ENCODE data around the gene PLCD3. TPM values are rescaled to one million over a fixed set of nuclear protein-coding genes. Genes with fewer than 3 reads are reported as not detected.

Gene PLCD3
- total RNA-seq, 5 donors from 2014 or later (not counting 1 experiment from before 2014, with no cell fraction given), result 3.1 to 9.9 (median 4.8) TPM

DNA sequence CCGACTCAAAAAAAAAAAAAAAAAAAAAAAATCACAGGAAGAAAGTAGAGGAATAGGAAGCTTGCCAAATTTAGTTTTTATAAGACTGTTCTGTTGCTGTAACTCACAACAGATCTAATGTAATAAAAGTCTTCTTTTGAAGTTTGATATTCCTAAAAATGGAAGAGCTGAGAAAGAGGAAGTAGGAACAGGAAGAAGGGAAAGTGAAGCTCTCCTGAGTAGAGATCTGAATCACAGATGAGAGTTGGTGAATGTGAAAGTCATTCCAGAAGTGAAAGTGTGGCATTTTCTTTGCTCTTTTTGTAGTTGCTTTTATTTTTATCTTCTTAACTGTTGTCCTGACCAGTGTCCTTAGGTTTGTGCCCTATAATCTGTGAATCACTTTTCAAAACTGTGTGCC lies 69.1 kb downstream of the PLCD3 start:
- Mint-ChIP-seq H3K27ac (peak overlapping the region in 1 of 2 donors; percentile 63), H3K4me1 (peaks cover 43 to 77% (median 70%) of the 10 kb centered on the region in 3 donors), H3K9me3 (no peaks in the 10 kb centered on the region), H3K27me3 (no peaks in the 10 kb centered on the region), H3K4me3 (peak overlapping the region in 2 of 3 donors; percentile 39 to 85), H3K36me3 (peaks cover 7% of the 10 kb centered on the region)
- Histone ChIP-seq H3K4me3 (ENCODE audit: control insufficient read depth in 1 of 2, extremely low read depth in 1 of 2, low read length in 1 of 2) (no peak overlapping the region), H3K4me1 (ENCODE audit: control insufficient read depth in 1 of 2, extremely low read depth in 1 of 2, insufficient read depth in 2 of 2, low read length in 2 of 2) (peaks cover 14 to 44% of the 10 kb centered on the region in 2 experiments), H3K27ac (ENCODE audit: low read length) (no peak overlapping the region), H3K9me3 (no peaks in the 10 kb centered on the region), H3K36me3 (ENCODE audit: control insufficient read depth in 2 of 2, extremely low read depth in 1 of 2, insufficient read depth in 1 of 2, low read length in 1 of 2) (peaks cover 2 to 10% of the 10 kb centered on the region in 2 donors), H3K27me3 (replicated peaks in 1 of 2; ENCODE audit: control insufficient read depth in 2 of 2, extremely low read depth in 1 of 2, insufficient read depth in 2 of 2, low read length in 1 of 2) (peaks cover 0 to 3% of the 10 kb centered on the region in 2 experiments)
- DNase-seq, result no peak
- no peak for ATAC-seq (replicated peaks in 1 of 4)
- WGBS (ENCODE audit: insufficient coverage), result no CpG with 5 or more reads among the region's 1 CpG
- ChIA-PET CTCF (interaction anchor here (0.7 to 1.6 kb wide), 2 partner anchors 72 to 86 kb away, joined by 4 to 8 read pairs; partner anchors contain the start of gene ACBD4 (in 1 of the 2)), POLR2A (interaction anchor here in 1 of 2 donors (0.6 kb wide), 1 partner anchor 186 kb away, joined by 3 read pairs; no protein-coding TSS in a partner anchor)

DNA sequence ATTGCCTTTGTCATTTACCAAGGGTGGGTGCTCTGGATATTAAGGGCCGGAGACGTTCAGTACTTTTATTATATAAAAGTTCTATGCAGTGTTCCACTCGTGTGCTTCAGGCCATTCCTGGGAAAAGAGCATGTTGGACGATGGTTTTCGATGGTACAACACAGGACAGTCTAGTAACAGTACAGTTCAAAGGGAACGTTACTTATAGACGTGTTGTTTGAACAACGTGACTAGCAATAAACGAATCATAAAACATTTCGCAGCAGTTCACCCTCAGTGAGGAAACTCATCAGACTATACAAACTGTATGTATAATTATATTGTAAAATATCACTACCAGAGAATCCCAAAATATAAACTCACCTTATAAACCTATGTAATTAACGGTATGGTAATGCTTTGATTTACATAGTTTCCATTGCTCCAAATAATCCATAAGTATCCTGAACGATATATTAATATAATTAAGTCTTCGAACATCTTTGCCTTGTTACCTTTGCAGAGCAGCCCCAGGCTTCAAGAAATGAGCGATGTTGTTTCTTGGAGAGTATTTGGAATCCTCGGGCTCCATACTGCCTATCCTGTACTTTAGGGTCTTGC lies 70.6 kb downstream of the PLCD3 start:
- Histone ChIP-seq H3K4me1 (ENCODE audit: control insufficient read depth in 1 of 2, extremely low read depth in 1 of 2, insufficient read depth in 2 of 2, low read length in 2 of 2) (peaks cover 14 to 42% of the 10 kb centered on the region in 2 experiments), H3K9me3 (no peaks in the 10 kb centered on the region), H3K27ac (ENCODE audit: low read length) (peak overlapping the region; percentile 81), H3K36me3 (ENCODE audit: control insufficient read depth in 2 of 2, extremely low read depth in 1 of 2, insufficient read depth in 1 of 2, low read length in 1 of 2) (peaks cover 2 to 7% of the 10 kb centered on the region in 2 donors), H3K27me3 (replicated peaks in 1 of 2; ENCODE audit: control insufficient read depth in 2 of 2, extremely low read depth in 1 of 2, insufficient read depth in 2 of 2, low read length in 1 of 2) (peaks cover 0 to 3% of the 10 kb centered on the region in 2 experiments), H3K4me3 (ENCODE audit: control insufficient read depth in 1 of 2, extremely low read depth in 1 of 2, low read length in 1 of 2) (peak overlapping the region; percentile 93 to 98)
- no peak for ATAC-seq (replicated peaks in 1 of 4)
- DNase-seq, result no peak
- H3K27ac Mint-ChIP-seq, result peak overlapping the region; percentile 100
- H3K36me3 Mint-ChIP-seq, result no peaks in the 10 kb centered on the region
- no peaks in the 10 kb centered on the region for H3K27me3 Mint-ChIP-seq
- no peaks in the 10 kb centered on the region for H3K9me3 Mint-ChIP-seq
- 80% methylated on average over 1 of the region's 15 CpGs for WGBS (ENCODE audit: insufficient coverage)
- ChIA-PET CTCF (interaction anchor here in 1 of 2 donors (0.6 to 1.3 kb wide), 4 partner anchors 39 to 90 kb away, joined by 3 to 12 read pairs (median 5); partner anchors contain the start of gene ACBD4), POLR2A (interaction anchor here in 1 of 2 donors (1.0 to 1.3 kb wide), 2 partner anchors 87 to 894 kb away, joined by 3 to 5 read pairs; partner anchors contain the start of gene HEXIM1)
- peak overlapping the region; percentile 85 to 100 (median 97) for H3K4me3 Mint-ChIP-seq
- H3K4me1 Mint-ChIP-seq, result peaks cover 33 to 64% (median 57%) of the 10 kb centered on the region in 3 donors

DNA sequence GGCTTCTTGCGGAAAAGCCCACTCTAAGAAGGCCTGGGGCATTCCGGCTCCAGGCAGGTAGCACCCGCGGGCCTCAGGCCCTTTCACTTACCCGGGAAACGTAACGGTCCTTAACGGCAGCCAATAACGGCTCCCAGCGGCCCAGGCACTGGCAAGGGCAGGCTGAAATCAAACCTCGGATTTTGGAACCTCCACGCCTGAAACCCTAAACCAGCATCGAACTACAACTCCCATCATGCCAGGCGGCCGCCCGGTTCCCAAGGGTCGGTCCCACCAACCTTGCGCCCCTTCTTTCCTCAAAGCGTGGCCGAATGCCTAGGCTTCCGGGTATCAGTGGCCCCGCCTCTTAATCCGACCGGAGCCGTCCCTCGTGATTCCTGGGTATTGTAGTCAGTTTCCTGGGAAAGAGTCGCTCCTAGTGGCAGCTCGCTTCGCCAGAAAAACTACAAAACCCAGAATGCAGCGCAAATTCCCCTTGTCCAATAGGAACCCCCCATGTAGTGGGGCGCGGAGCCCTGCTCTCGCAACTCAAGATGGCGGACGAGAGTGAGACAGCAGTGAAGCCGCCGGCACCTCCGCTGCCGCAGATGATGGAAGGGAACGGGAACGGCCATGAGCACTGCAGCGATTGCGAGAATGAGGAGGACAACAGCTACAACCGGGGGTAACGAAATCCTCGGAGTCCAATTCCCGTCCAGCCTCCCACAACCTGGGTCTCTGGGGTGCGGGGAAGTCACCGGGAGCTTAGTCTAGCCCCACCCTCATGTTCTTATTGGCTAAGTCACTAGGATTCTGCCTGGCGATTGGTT lies 71.3 kb downstream of the PLCD3 start, which contains the start of gene NMT1:
TSS of gene NMT1 (plus strand) at position 521 of the 809 bp plus-strand sequence. CDS start at position 534, 13 bp downstream.
- Mint-ChIP-seq H3K27me3 (no peaks in the 10 kb centered on the region), H3K4me3 (peak within 1 kb of the TSS; percentile 85 to 100 (median 97)), H3K9me3 (no peaks in the 10 kb centered on the region), H3K36me3 (no peaks in the 10 kb centered on the region), H3K27ac (peak within 1 kb of the TSS; percentile 100), H3K4me1 (peaks cover 33 to 62% (median 57%) of the 10 kb centered on the region in 3 donors)
- peaks cover under 1 to 6% of the 10 kb centered on the region in 2 donors for H3K36me3 ChIP-seq (ENCODE audit: control insufficient read depth in 2 of 2, extremely low read depth in 1 of 2, insufficient read depth in 1 of 2, low read length in 1 of 2)
- ChIA-PET POLR2A (interaction anchor here in 1 of 2 donors (0.6 to 1.3 kb wide), 3 partner anchors 15 to 894 kb away, joined by 3 to 7 read pairs (median 5); partner anchors contain the start of gene HEXIM1), CTCF (interaction anchor here in 1 of 2 donors (0.6 to 1.3 kb wide), 4 partner anchors 38 to 90 kb away, joined by 3 to 12 read pairs (median 5); partner anchors contain the start of gene ACBD4)
- H3K27me3 ChIP-seq (replicated peaks in 1 of 2; ENCODE audit: control insufficient read depth in 2 of 2, extremely low read depth in 1 of 2, insufficient read depth in 2 of 2, low read length in 1 of 2), result peaks cover 0 to 3% of the 10 kb centered on the region in 2 experiments
- 0% methylated on average over 32 of the region's 50 CpGs for WGBS (ENCODE audit: insufficient coverage)
- ATAC-seq (replicated peaks in 1 of 4), result peak; percentile 88 to 94 (median 92)
- H3K4me1 ChIP-seq (ENCODE audit: control insufficient read depth in 1 of 2, extremely low read depth in 1 of 2, insufficient read depth in 2 of 2, low read length in 2 of 2), result peaks cover 14 to 41% of the 10 kb centered on the region in 2 experiments
- peak; percentile 86 to 98 (median 93) for DNase-seq
- H3K9me3 ChIP-seq, result no peaks in the 10 kb centered on the region
- peak within 1 kb of the TSS; percentile 93 to 98 for H3K4me3 ChIP-seq (ENCODE audit: control insufficient read depth in 1 of 2, extremely low read depth in 1 of 2, low read length in 1 of 2)
- H3K27ac ChIP-seq (ENCODE audit: low read length), result peak within 1 kb of the TSS; percentile 81

DNA sequence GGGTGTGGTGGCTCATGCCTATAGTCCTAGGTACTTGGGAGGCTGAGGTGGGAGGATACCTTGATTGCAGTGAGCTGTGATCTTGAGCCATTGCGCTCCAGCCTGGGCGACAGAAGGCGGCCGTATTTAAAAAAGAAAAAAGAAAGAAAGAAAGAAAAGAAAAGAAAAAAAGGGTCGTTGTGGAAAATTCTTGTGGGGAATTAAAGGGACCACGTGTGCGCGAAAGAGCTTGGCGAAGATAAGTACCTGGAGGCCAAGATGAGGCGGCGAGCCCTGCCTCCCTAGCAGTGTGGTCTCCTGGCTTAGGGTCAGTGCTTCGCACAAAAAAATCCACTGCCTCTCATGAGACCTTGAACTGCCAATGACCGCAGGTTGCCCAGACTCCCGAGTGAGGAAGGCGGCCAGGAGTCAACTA lies 71.9 kb downstream of the PLCD3 start:
- H3K4me3 ChIP-seq (ENCODE audit: control insufficient read depth in 1 of 2, extremely low read depth in 1 of 2, low read length in 1 of 2), result peak overlapping the region; percentile 93 to 98
- H3K4me3 Mint-ChIP-seq, result peak overlapping the region; percentile 85 to 100 (median 97)

More for the DNA sequence above, 71.9 kb downstream of the PLCD3 start:
- ChIA-PET CTCF (interaction anchor here in 1 of 2 donors (1.3 kb wide), 2 partner anchors 75 to 91 kb away, joined by 6 to 12 read pairs; partner anchors contain the start of gene ACBD4), POLR2A (interaction anchor here in 1 of 2 donors (0.5 to 1.3 kb wide), 4 partner anchors 14 to 893 kb away, joined by 3 to 7 read pairs (median 4); partner anchors contain the start of gene HEXIM1)
- Mint-ChIP-seq H3K27ac (peak overlapping the region; percentile 100), H3K9me3 (no peaks in the 10 kb centered on the region), H3K27me3 (no peaks in the 10 kb centered on the region), H3K4me1 (peaks cover 37 to 61% (median 55%) of the 10 kb centered on the region in 3 donors), H3K36me3 (no peaks in the 10 kb centered on the region)
- H3K36me3 ChIP-seq (ENCODE audit: control insufficient read depth in 2 of 2, extremely low read depth in 1 of 2, insufficient read depth in 1 of 2, low read length in 1 of 2), result peaks cover 2 to 10% of the 10 kb centered on the region in 2 donors
- peak overlapping the region; percentile 81 for H3K27ac ChIP-seq (ENCODE audit: low read length)
- ATAC-seq (replicated peaks in 1 of 4) (no peak), DNase-seq (no peak)
- H3K9me3 ChIP-seq, result no peaks in the 10 kb centered on the region
- peaks cover 0 to 3% of the 10 kb centered on the region in 2 experiments for H3K27me3 ChIP-seq (replicated peaks in 1 of 2; ENCODE audit: control insufficient read depth in 2 of 2, extremely low read depth in 1 of 2, insufficient read depth in 2 of 2, low read length in 1 of 2)
- peaks cover 14 to 42% of the 10 kb centered on the region in 2 experiments for H3K4me1 ChIP-seq (ENCODE audit: control insufficient read depth in 1 of 2, extremely low read depth in 1 of 2, insufficient read depth in 2 of 2, low read length in 2 of 2)
- 9% methylated on average over 15 of the region's 15 CpGs for WGBS (ENCODE audit: insufficient coverage)

Other genes starting within 250 kb of the PLCD3 start
- gene EFTUD2, start 233.1 kb downstream of the PLCD3 start, total RNA-seq, result 100 to 1,000 TPM in 2 of 5 donors, 10 to 100 TPM in 3; 83.1 to 127 (median 96.0) TPM
- gene GFAP, start 217.0 kb downstream of the PLCD3 start, total RNA-seq, result not detected
- 1 to 10 TPM in 1 of 5 donors, under 1 TPM in 4; 0.37 to 1.2 (median 0.62) TPM for gene KIF18B, start 184.7 kb downstream of the PLCD3 start, total RNA-seq
- not detected for gene C1QL1, start 164.2 kb downstream of the PLCD3 start, total RNA-seq
- 10 to 100 TPM; 18.7 to 40.7 (median 29.7) TPM for gene DCAKD, start 80.9 kb downstream of the PLCD3 start, total RNA-seq
- 100 to 1,000 TPM in 3 of 5 donors, 10 to 100 TPM in 2; 79.5 to 139 (median 125) TPM for gene NMT1, start 71.2 kb downstream of the PLCD3 start, total RNA-seq
- gene ACBD4, start 3.2 kb upstream of the PLCD3 start, total RNA-seq, result 10 to 100 TPM; 28.4 to 48.5 (median 38.9) TPM
- 10 to 100 TPM; 32.3 to 55.9 (median 34.5) TPM for gene HEXIM1, start 16.0 kb upstream of the PLCD3 start, total RNA-seq
- 1 to 10 TPM; 2.0 to 5.8 (median 3.3) TPM for gene HEXIM2, start 29.4 kb upstream of the PLCD3 start, total RNA-seq
- gene FMNL1, start 89.4 kb upstream of the PLCD3 start, total RNA-seq, result 100 to 1,000 TPM; 362 to 473 (median 457) TPM
- under 1 TPM in 4 of 5 donors, not detected in 1; 0.37 to 0.55 (median 0.42) TPM for gene SPATA32, start 129.6 kb upstream of the PLCD3 start, total RNA-seq
- 10 to 100 TPM; 34.4 to 49.8 (median 42.8) TPM for gene MAP3K14, start 184.5 kb upstream of the PLCD3 start, total RNA-seq

All from T-cell (primary cell).